GM23248 (cell line): ENCODE measurements around the gene OTUD6A. TPM values are rescaled to one million over a fixed set of nuclear protein-coding genes. Genes with fewer than 3 reads are reported as not detected.
A peak's percentile ranks its signal among the peaks of the same experiment; 100 is the strongest.

Experiments
- DNase-seq: peaks from one replicate; pipeline ENCODE4 v3.0.0-alpha.2; 2015
- H2AFZ ChIP-seq: fragments of 200-600 bp; sonication (generic); 2 replicates; pipeline ENCODE4 v1.6.1; 2016; ENCODE audit warnings: antibody characterized with exemption
- H3F3A ChIP-seq: fragments of 200-600 bp; sonication (generic); 2 replicates; pipeline ENCODE4 v1.6.1; 2016; ENCODE audit warnings: mild to moderate bottlenecking, antibody characterized with exemption, mixed run types; ENCODE audit not compliant: insufficient read depth
- H3K27ac ChIP-seq: fragments of 200-600 bp; sonication (generic); 2 replicates; pipeline ENCODE4 v1.5.1; 2016; ENCODE audit warnings: mild to moderate bottlenecking
- H3K27me3 ChIP-seq: fragments of 200-600 bp; sonication (generic); replicated peaks from 2 replicates; pipeline ENCODE4 v1.6.1; 2016; ENCODE audit warnings: mild to moderate bottlenecking; ENCODE audit not compliant: insufficient read depth
- H3K36me3 ChIP-seq: fragments of 200-600 bp; sonication (generic); 2 replicates; pipeline ENCODE4 v1.6.1; 2016; ENCODE audit warnings: low read depth, mild to moderate bottlenecking
- H3K4me1 ChIP-seq: fragments of 200-600 bp; sonication (generic); 2 replicates; pipeline ENCODE4 v1.6.1; 2016; ENCODE audit warnings: mild to moderate bottlenecking; ENCODE audit not compliant: insufficient read depth
- H3K4me2 ChIP-seq: fragments of 200-600 bp; sonication (generic); one replicate; pipeline ENCODE4 v1.6.1; 2016; ENCODE audit warnings: mild to moderate bottlenecking; ENCODE audit not compliant: unreplicated experiment
- H3K4me3 ChIP-seq: fragments of 200-600 bp; sonication (generic); 2 replicates; pipeline ENCODE4 v1.5.1; 2016; ENCODE audit warnings: mild to moderate bottlenecking
- H3K79me2 ChIP-seq: fragments of 200-600 bp; sonication (generic); 2 replicates; pipeline ENCODE4 v1.6.1; 2016; ENCODE audit warnings: mild to moderate bottlenecking; ENCODE audit not compliant: insufficient read depth
- H3K9ac ChIP-seq: fragments of 200-600 bp; sonication (generic); 2 replicates; pipeline ENCODE4 v1.6.1; 2016; ENCODE audit warnings: mild to moderate bottlenecking
- H3K9me2 ChIP-seq: fragments of 200-600 bp; sonication (generic); 2 replicates; pipeline ENCODE4 v1.6.1; 2016; ENCODE audit warnings: mixed run types, mild to moderate bottlenecking, moderate library complexity; ENCODE audit not compliant: insufficient read depth
- H3K9me3 ChIP-seq: fragments of 200-600 bp; sonication (generic); one replicate; pipeline ENCODE4 v1.6.1; 2017; ENCODE audit warnings: low read depth
- H4K20me1 ChIP-seq: fragments of 200-600 bp; sonication (generic); 2 replicates; pipeline ENCODE4 v1.6.0; 2016; ENCODE audit not compliant: insufficient read depth
- EZH2 ChIP-seq: fragments of 200-600 bp; sonication (generic); IDR thresholded peaks from 2 replicates; pipeline ENCODE4 v1.6.1; 2018; ENCODE audit warnings: antibody characterized with exemption, mild to moderate bottlenecking; ENCODE audit not compliant: insufficient read depth, poor library complexity, severe bottlenecking
- EZH2phosphoT487 ChIP-seq: fragments of 200-600 bp; sonication (generic); IDR thresholded peaks from 2 replicates; pipeline ENCODE4 v1.6.1; 2018; ENCODE audit warnings: antibody characterized with exemption, moderate library complexity, mild to moderate bottlenecking, low read depth; ENCODE audit not compliant: insufficient read depth
- WGBS, 2 experiments: methylation state at CpG; one replicate each; pipeline ENCODE4 v1.1.6; 2015 to 2017; ENCODE audit warnings: low lambda C conversion rate in 2 of 2, low coverage in 1 of 2; ENCODE audit errors: missing lambda C conversion rate in 2 of 2; 5-methylcytosine and 5-hydroxymethylcytosine counted together
- in situ Hi-C: fragments of 300-500 bp; cut with MboI; formaldehyde crosslinking; loops from 2 replicates; pipeline ENCODE4 v1.15.0; 2020
- polyA plus RNA-seq: library from polyadenylated mRNA; unstranded; fragments of >200 nt; fragmentation: Nextera tagmentation; extraction: Ambion mirVana; gene quantifications from 2 replicates; pipeline ENCODE4 v1.2.1, GENCODE V29; 2016
- total RNA-seq: library from RNA; depleted of rRNA; stranded (reverse); fragments of >200 nt; shearing (Covaris generic); gene quantifications from 2 replicates; pipeline ENCODE4 v1.2.3, GENCODE V29; 2014

The OTUD6A gene
- total and polyA plus RNA-seq, 2 experiments from 2014 or later, result not detected

DNA sequence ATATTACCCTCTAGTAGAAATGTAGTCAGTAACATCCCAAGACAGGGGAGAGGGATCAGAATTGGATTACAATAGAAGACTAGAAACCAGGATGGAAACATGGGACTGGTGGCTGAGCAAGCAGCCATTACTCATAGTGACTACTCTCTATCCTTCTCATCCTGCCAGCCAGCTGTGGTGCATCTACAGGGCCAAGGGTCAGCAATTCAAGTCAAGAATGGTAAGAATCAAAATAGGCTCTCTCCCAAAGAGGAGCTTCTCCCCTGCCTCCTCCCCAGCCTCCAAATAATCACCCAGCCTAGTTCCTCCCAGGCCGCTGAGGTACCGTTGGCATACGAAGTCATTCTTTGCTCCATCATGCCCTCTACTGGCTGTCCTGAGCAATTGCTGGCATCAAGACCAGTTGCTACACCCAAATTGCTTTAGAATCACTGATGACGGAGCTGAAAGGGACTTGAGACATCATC, 31.9 kb upstream of the OTUD6A start:
- DNase-seq, result peak; percentile 71
- no peaks in the 10 kb centered on the region for H3K4me1 ChIP-seq
- in situ Hi-C loops, result loop anchor here (10.0 kb wide), 1 partner anchor 64 kb away; no protein-coding TSS in a partner anchor
- H3K9me2 ChIP-seq, result no peaks in the 10 kb centered on the region
- no peaks in the 10 kb centered on the region for H3K36me3 ChIP-seq
- H3F3A ChIP-seq, result no peaks in the 10 kb centered on the region
- H3K4me3 ChIP-seq, result no peak overlapping the region
- H3K27ac ChIP-seq, result no peak overlapping the region
- no peaks in the 10 kb centered on the region for H3K79me2 ChIP-seq
- no peaks in the 10 kb centered on the region for H3K9me3 ChIP-seq
- no peaks in the 10 kb centered on the region for H4K20me1 ChIP-seq
- H3K9ac ChIP-seq, result no peak overlapping the region
- H3K27me3 ChIP-seq, result no peaks in the 10 kb centered on the region
- WGBS, 2 experiments, result 7 to 15% methylated on average over 4 of the region's 4 CpGs
- TF ChIP-seq EZH2phosphoT487 (no peak), EZH2 (no peak)
- H2AFZ ChIP-seq, result no peak overlapping the region
- H3K4me2 ChIP-seq, result no peak overlapping the region

DNA sequence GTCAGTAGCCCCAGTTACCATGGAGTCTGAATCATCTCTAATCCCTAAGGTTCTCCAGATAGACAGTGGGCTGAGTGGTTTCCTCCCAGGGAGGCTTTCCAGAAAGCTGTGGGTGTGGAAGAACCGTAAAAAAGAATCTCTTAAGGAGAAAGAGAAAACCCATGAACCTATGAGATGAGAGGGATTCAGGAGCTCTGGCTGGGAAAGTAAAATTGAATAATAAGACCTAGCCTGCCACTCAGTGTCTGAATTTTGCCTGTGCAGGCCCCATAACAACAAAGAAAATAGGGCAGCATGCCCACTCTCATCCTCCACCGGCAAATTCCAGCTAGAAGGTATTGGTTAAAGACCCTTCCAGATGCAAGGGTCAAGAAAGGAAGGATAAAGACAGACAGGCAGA, 29.5 kb upstream of the OTUD6A start:
- WGBS, 2 experiments, result 0 to 8% methylated on average over 2 of the region's 2 CpGs
- H3K4me3 ChIP-seq, result no peak overlapping the region
- H3K9me3 ChIP-seq, result no peaks in the 10 kb centered on the region
- in situ Hi-C loops, result loop anchor here (10.0 kb wide), 1 partner anchor 62 kb away; no protein-coding TSS in a partner anchor
- H3F3A ChIP-seq, result no peaks in the 10 kb centered on the region
- H3K27ac ChIP-seq, result no peak overlapping the region
- H2AFZ ChIP-seq, result no peak overlapping the region
- H3K9me2 ChIP-seq, result no peaks in the 10 kb centered on the region
- no peaks in the 10 kb centered on the region for H3K36me3 ChIP-seq
- no peak overlapping the region for H3K4me2 ChIP-seq
- no peaks in the 10 kb centered on the region for H3K27me3 ChIP-seq
- H3K4me1 ChIP-seq, result no peaks in the 10 kb centered on the region
- no peak for TF ChIP-seq EZH2
- TF ChIP-seq EZH2phosphoT487, result no peak
- H3K79me2 ChIP-seq, result no peaks in the 10 kb centered on the region
- no peak for DNase-seq
- no peaks in the 10 kb centered on the region for H4K20me1 ChIP-seq
- no peak overlapping the region for H3K9ac ChIP-seq

DNA sequence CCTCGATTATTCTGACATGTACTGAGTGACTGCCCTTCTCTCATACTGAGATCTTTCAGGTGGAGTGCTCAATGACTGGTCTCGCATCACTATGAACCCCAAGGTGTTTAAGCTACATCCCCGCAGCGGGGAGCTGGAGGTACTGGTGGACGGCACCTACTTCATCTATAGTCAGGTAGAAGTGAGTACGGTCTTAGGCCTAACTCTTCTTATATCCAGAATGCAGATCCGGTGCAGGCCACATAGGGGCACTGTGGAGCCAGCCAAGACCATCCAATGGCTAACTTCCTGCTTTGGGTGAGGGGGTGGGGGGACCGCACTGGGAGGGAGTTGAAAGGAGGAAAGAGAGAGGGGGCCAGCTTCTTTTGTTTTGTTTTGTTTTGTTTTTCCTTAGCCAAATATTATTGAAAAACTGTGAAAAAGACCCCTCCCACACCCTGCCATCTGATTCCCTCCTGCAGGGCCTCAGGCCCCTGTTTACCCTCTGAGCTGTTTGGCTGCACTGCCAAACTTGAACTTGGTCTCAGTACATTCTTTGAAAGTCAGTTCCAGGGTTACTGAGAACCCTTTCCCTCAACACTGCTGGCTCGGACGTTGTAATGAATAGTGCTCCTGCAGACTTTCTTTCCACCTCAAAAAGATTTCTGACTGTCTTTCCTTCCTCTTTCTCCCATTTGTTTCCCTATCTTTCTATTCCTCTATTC, 28.8 kb upstream of the OTUD6A start:
- Histone ChIP-seq H3K27me3 (no peaks in the 10 kb centered on the region), H3K4me3 (no peak overlapping the region), H3K27ac (no peak overlapping the region), H3K9me2 (no peaks in the 10 kb centered on the region), H3K9ac (no peak overlapping the region), H3K79me2 (no peaks in the 10 kb centered on the region), H4K20me1 (no peaks in the 10 kb centered on the region), H3K4me2 (no peak overlapping the region), H3F3A (no peaks in the 10 kb centered on the region), H3K36me3 (no peaks in the 10 kb centered on the region), H2AFZ (no peak overlapping the region), H3K4me1 (no peaks in the 10 kb centered on the region), H3K9me3 (no peaks in the 10 kb centered on the region)
- no peak for TF ChIP-seq EZH2
- TF ChIP-seq EZH2phosphoT487, result no peak
- peak; percentile 48 for DNase-seq
- in situ Hi-C loops, result loop anchor here (10.0 kb wide), 1 partner anchor 61 kb away; no protein-coding TSS in a partner anchor
- WGBS, 2 experiments, result 35 to 50% methylated on average over 8 to 10 of the region's 10 CpGs

DNA sequence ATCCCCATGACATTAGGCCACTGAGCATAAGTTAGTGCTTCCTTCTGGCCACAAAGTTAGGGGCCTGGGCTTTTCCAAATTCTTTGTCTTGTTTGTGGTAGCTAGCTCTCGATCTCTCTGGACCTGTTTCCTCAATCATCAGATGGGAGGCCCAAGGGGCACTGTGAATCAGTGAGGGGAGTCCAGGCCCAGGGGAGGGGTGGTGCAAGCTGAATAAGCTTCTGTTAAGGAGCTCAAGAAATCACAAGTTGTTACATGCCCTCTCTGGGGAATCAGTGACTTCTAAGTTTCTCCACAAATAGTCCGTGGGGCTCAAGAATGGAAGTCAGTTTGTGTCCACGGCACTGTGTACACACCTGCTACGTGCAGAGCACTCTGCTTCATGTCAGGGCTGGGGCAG, 27.6 kb upstream of the OTUD6A start:
- WGBS, 2 experiments, result 64 to 72% methylated on average over 4 of the region's 4 CpGs
- no peaks in the 10 kb centered on the region for H3K9me2 ChIP-seq
- no peaks in the 10 kb centered on the region for H3F3A ChIP-seq
- H3K27me3 ChIP-seq, result no peaks in the 10 kb centered on the region
- no peaks in the 10 kb centered on the region for H3K9me3 ChIP-seq
- no peak overlapping the region for H3K27ac ChIP-seq
- H3K79me2 ChIP-seq, result no peaks in the 10 kb centered on the region
- no peak for DNase-seq
- H3K36me3 ChIP-seq, result no peaks in the 10 kb centered on the region
- in situ Hi-C loops, result loop anchor here (10.0 kb wide), 1 partner anchor 60 kb away; no protein-coding TSS in a partner anchor
- no peaks in the 10 kb centered on the region for H4K20me1 ChIP-seq
- no peak overlapping the region for H3K4me3 ChIP-seq
- H3K9ac ChIP-seq, result no peak overlapping the region
- TF ChIP-seq EZH2, result no peak
- no peak for TF ChIP-seq EZH2phosphoT487
- H3K4me1 ChIP-seq, result no peaks in the 10 kb centered on the region
- H3K4me2 ChIP-seq, result no peak overlapping the region
- H2AFZ ChIP-seq, result no peak overlapping the region

DNA sequence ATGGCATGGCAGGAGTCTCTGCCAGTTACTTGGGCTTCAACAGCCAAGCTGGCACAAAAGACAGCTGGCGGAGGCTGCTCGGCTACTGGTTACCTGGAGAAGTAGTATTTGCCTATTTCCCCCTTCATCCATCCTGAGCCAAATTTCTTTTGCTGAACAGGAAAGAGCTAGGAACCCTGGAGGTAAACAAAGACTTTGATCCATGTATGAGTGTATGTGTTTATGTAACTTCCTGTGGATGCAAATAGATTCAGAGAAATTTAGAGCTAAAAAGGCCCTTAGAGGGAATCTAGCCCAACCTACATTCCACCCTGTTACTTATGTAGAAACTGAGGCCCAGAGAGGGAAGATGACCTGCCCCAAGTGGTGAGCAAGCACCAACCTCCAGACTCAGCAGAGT, 23.7 kb upstream of the OTUD6A start:
- Histone ChIP-seq H3K9me2 (no peaks in the 10 kb centered on the region), H3K4me3 (no peak overlapping the region), H2AFZ (no peak overlapping the region), H3K9ac (no peak overlapping the region), H3K36me3 (no peaks in the 10 kb centered on the region), H3K4me1 (no peaks in the 10 kb centered on the region), H3F3A (no peaks in the 10 kb centered on the region), H3K79me2 (no peaks in the 10 kb centered on the region), H3K27ac (no peak overlapping the region), H3K27me3 (no peaks in the 10 kb centered on the region), H3K9me3 (no peaks in the 10 kb centered on the region), H3K4me2 (no peak overlapping the region), H4K20me1 (no peaks in the 10 kb centered on the region)
- TF ChIP-seq EZH2phosphoT487, result no peak
- in situ Hi-C loops, result loop anchor here (10.0 kb wide), 1 partner anchor 56 kb away; no protein-coding TSS in a partner anchor
- WGBS, 2 experiments, result 94 to 95% methylated on average over 2 of the region's 2 CpGs
- no peak for DNase-seq
